Parathyroid adenoma (tissue), 2 donors: ENCODE measurements around the gene ST7L.
A peak's percentile ranks its signal among the peaks of the same experiment; 100 is the strongest.

Experiments
- H2AFZ ChIP-seq: fragments of 300-600 bp; sonication (generic); one replicate; pipeline ENCODE4 v1.7.0; 2017; ENCODE audit warnings: antibody characterized with exemption, mild to moderate bottlenecking
- H3K27ac ChIP-seq: fragments of 300-600 bp; sonication (generic); one replicate; pipeline ENCODE4 v1.7.0; 2017
- H3K27me3 ChIP-seq: fragments of 300-600 bp; sonication (generic); one replicate; pipeline ENCODE4 v1.7.0; 2017; ENCODE audit warnings: low read length; ENCODE audit not compliant: control insufficient read depth, insufficient read depth
- H3K36me3 ChIP-seq: fragments of 300-600 bp; sonication (generic); one replicate; pipeline ENCODE4 v1.7.0; 2017; ENCODE audit warnings: low read length; ENCODE audit not compliant: control insufficient read depth, insufficient read depth
- H3K4me1 ChIP-seq: fragments of 300-600 bp; sonication (generic); one replicate; pipeline ENCODE4 v1.7.0; 2017; ENCODE audit warnings: control low read depth
- H3K4me2 ChIP-seq: fragments of 300-600 bp; sonication (generic); one replicate; pipeline ENCODE4 v1.7.0; 2017; ENCODE audit warnings: low read length
- H3K4me3 ChIP-seq: fragments of 300-600 bp; sonication (generic); one replicate; pipeline ENCODE4 v1.7.0; 2017; ENCODE audit warnings: low read depth, low read length
- H3K79me2 ChIP-seq: fragments of 300-600 bp; sonication (generic); one replicate; pipeline ENCODE4 v1.7.0; 2017; ENCODE audit warnings: control low read depth
- H3K9ac ChIP-seq: fragments of 300-600 bp; sonication (generic); one replicate; pipeline ENCODE4 v1.7.0; 2017; ENCODE audit warnings: mild to moderate bottlenecking
- H3K9me3 ChIP-seq: fragments of 300-600 bp; sonication (generic); one replicate; pipeline ENCODE4 v1.7.0; 2017; ENCODE audit warnings: low read length; ENCODE audit not compliant: control insufficient read depth
- CTCF ChIP-seq: fragments of 300-600 bp; sonication (generic); IDR thresholded peaks from one replicate; pipeline ENCODE4 v1.7.0; 2017; ENCODE audit warnings: antibody characterized with exemption, mild to moderate bottlenecking
- donor health status: primary hyperparathyroidism.

Gene ST7L

GRCh38 chr1:112504001-112504660 lies 114.8 kb downstream of the ST7L start:
- Histone ChIP-seq H3K79me2 (no peaks in the 10 kb centered on the region), H3K9me3 (no peaks in the 10 kb centered on the region), H3K36me3 (no peaks in the 10 kb centered on the region), H3K27me3 (no peaks in the 10 kb centered on the region), H3K4me1 (peaks cover 3% of the 10 kb centered on the region), H2AFZ (no peak overlapping the region), H3K27ac (no peak overlapping the region), H3K9ac (no peak overlapping the region), H3K4me2 (no peak overlapping the region), H3K4me3 (no peak overlapping the region)
- no peak for TF ChIP-seq CTCF

- Histone ChIP-seq H3K9me3 (no peaks in the 10 kb centered on the region), H3K36me3 (no peaks in the 10 kb centered on the region), H3K79me2 (no peaks in the 10 kb centered on the region), H3K4me1 (no peaks in the 10 kb centered on the region), H3K27me3 (no peaks in the 10 kb centered on the region), H2AFZ (no peak overlapping the region), H3K4me3 (no peak overlapping the region), H3K9ac (no peak overlapping the region), H3K27ac (no peak overlapping the region), H3K4me2 (no peak overlapping the region)
- no peak for TF ChIP-seq CTCF
Observed at GRCh38 chr1:112502826-112503225, 116.1 kb downstream of the ST7L start.

- Histone ChIP-seq H3K4me2 (peak overlapping the region; percentile 84), H3K9me3 (no peaks in the 10 kb centered on the region), H3K4me3 (peak overlapping the region; percentile 57), H3K9ac (no peak overlapping the region), H3K79me2 (no peaks in the 10 kb centered on the region), H3K27me3 (no peaks in the 10 kb centered on the region), H3K27ac (no peak overlapping the region), H3K4me1 (no peaks in the 10 kb centered on the region), H2AFZ (peak overlapping the region; percentile 88), H3K36me3 (no peaks in the 10 kb centered on the region)
- TF ChIP-seq CTCF: peak; percentile 43
Observed at GRCh38 chr1:112501810-112502641, 116.9 kb downstream of the ST7L start.

- no peaks in the 10 kb centered on the region for H3K27me3 ChIP-seq
- no peaks in the 10 kb centered on the region for H3K79me2 ChIP-seq
- H3K9ac ChIP-seq: no peak overlapping the region
- no peak overlapping the region for H3K4me3 ChIP-seq
- no peak overlapping the region for H3K27ac ChIP-seq
- no peaks in the 10 kb centered on the region for H3K9me3 ChIP-seq
- no peaks in the 10 kb centered on the region for H3K4me1 ChIP-seq
- no peak overlapping the region for H3K4me2 ChIP-seq
- no peaks in the 10 kb centered on the region for H3K36me3 ChIP-seq
- H2AFZ ChIP-seq: no peak overlapping the region
- TF ChIP-seq CTCF: no peak
Observed at GRCh38 chr1:112496290-112496689, 122.7 kb downstream of the ST7L start.
